Retinal pigment epithelial cell (primary cell): Measurements from ENCODE around the gene FSTL4.

ENCODE experiments used
- DNase-seq: peaks from one replicate; pipeline ENCODE4 v3.0.0-alpha.2; 2010; ENCODE audit warnings: low read depth
- H3K4me3 ChIP-seq: 2 replicates; pipeline ENCODE4 v1.5.1; 2011; ENCODE audit warnings: mild to moderate bottlenecking, low read length, control low read depth, moderate library complexity
- CTCF ChIP-seq: conservative IDR thresholded peaks from 2 replicates; pipeline ENCODE4 v1.5.1; 2011; ENCODE audit warnings: low read depth, low read length, control low read depth, inconsistent platforms

The FSTL4 gene

GRCh38 chr5:133521801-133522200 is 90.5 kb downstream of the FSTL4 start:
- no peak for DNase-seq
- no peak for TF ChIP-seq CTCF
- no peak overlapping the region for H3K4me3 ChIP-seq

- no peak for DNase-seq
- TF ChIP-seq CTCF: no peak
- no peak overlapping the region for H3K4me3 ChIP-seq
These were observed 91.2 kb downstream of the FSTL4 start for GRCh38 chr5:133520991-133521706.

GRCh38 chr5:133520062-133520461 is 92.3 kb downstream of the FSTL4 start:
- TF ChIP-seq CTCF: no peak
- H3K4me3 ChIP-seq: no peak overlapping the region
- no peak for DNase-seq

- no peak for TF ChIP-seq CTCF
- no peak for DNase-seq
- H3K4me3 ChIP-seq: no peak overlapping the region
These were observed 93.2 kb downstream of the FSTL4 start for GRCh38 chr5:133519191-133519590.

GRCh38 chr5:133514456-133514855 is 97.9 kb downstream of the FSTL4 start:
- no peak overlapping the region for H3K4me3 ChIP-seq
- DNase-seq: no peak
- TF ChIP-seq CTCF: no peak

- DNase-seq: no peak
- H3K4me3 ChIP-seq: no peak overlapping the region
- TF ChIP-seq CTCF: no peak
These were observed 99.4 kb downstream of the FSTL4 start for GRCh38 chr5:133512896-133513295.

GRCh38 chr5:133511653-133512235 is 100.6 kb downstream of the FSTL4 start:
- H3K4me3 ChIP-seq: no peak overlapping the region
- DNase-seq: no peak
- TF ChIP-seq CTCF: no peak
